HCT116 (cell line): Measurements from ENCODE around the gene PPFIBP1. TPM values are rescaled to one million over a fixed set of nuclear protein-coding genes. Genes with fewer than 3 reads are reported as not detected.

Experiments
- ATAC-seq: fragments of 200-7000 bp; cut with Tn5 transposase; 2 replicates; pipeline ENCODE4 v1.9.1; 2020; ENCODE audit warnings: mild to moderate bottlenecking, moderate library complexity
- BruUV-seq: library from RNA; stranded (reverse); fragments of 400-500 nt; replicated peaks from 2 replicates; lab custom pipeline; 2021; lab: Mats Ljungman, UMichigan
- CTCF ChIA-PET: fragments of 300-600 bp; sonication (Branson Sonifier 250); formaldehyde crosslinking; loops from one replicate; lab custom pipeline; 2021; ENCODE audit warnings: antibody characterized with exemption; lab: Charles Lee
- POLR2A ChIA-PET: fragments of 300-600, 350-600 bp; sonication (Branson Sonifier 250); formaldehyde crosslinking; loops from one replicate; lab custom pipeline; 2021; ENCODE audit warnings: antibody characterized with exemption; lab: Charles Lee
- RAD21 ChIA-PET, 2 experiments: fragments of 300-600 bp; sonication (Branson Sonifier 250); formaldehyde crosslinking; loops; one replicate each; lab custom pipeline; 2023; ENCODE audit warnings: low total read pairs in 2 of 2; ENCODE audit not compliant: uncharacterized antibody in 2 of 2, unreplicated experiment in 2 of 2, low non-redundant PET in 1 of 2; lab: Charles Lee
- DNase-seq: peaks from one replicate; pipeline ENCODE4 v3.0.0-alpha.2; 2010; ENCODE audit warnings: low read depth, low spot score
- H2AFZ ChIP-seq: fragments of 200-600 bp; shearing (Covaris generic), sonication (generic); 2 replicates; pipeline ENCODE4 v1.6.1; 2017; ENCODE audit warnings: low read depth, mixed run types, mixed read lengths, antibody characterized with exemption, low read length; ENCODE audit not compliant: poor library complexity, severe bottlenecking
- H3K27ac ChIP-seq: 2 replicates; pipeline ENCODE4 v1.5.1; 2012; ENCODE audit warnings: low read depth, low read length
- H3K27me3 ChIP-seq: fragments of 200-600 bp; sonication (generic); 2 replicates; pipeline ENCODE4 v1.6.1; 2016; ENCODE audit warnings: mixed run types, low read length, mixed read lengths; ENCODE audit not compliant: insufficient read depth
- H3K36me3 ChIP-seq, 2 experiments: fragments of 200-500 bp in 1 of 2; fragments of 200-600 bp in 1 of 2; sonication (Bioruptor generic) in 1 of 2; sonication (generic) in 1 of 2; 2 replicates each; pipeline versions ENCODE4 v1.5.1 to v1.6.1; 2014 to 2016; ENCODE audit warnings: low read length in 2 of 2, inconsistent platforms in 1 of 2, mixed read lengths in 1 of 2, mixed run types in 1 of 2; ENCODE audit not compliant: insufficient read depth in 2 of 2, control insufficient read depth in 1 of 2
- H3K4me1 ChIP-seq, 2 experiments: fragments of 200-600 bp in 1 of 2; sonication (generic) in 1 of 2; 2 replicates each; pipeline versions ENCODE4 v1.5.1 to v1.6.1; 2012 to 2017; ENCODE audit warnings: low read length in 2 of 2, inconsistent platforms in 1 of 2, mild to moderate bottlenecking in 1 of 2, mixed read lengths in 1 of 2, mixed run types in 1 of 2, moderate library complexity in 1 of 2; ENCODE audit not compliant: insufficient read depth in 2 of 2, control insufficient read depth in 1 of 2
- H3K4me2 ChIP-seq: fragments of 200-600 bp; sonication (generic); 2 replicates; pipeline ENCODE4 v1.6.1; 2017; ENCODE audit warnings: mixed run types, low read length, mixed read lengths
- H3K4me3 ChIP-seq, 2 experiments: fragments of 200-600 bp in 1 of 2; sonication (generic) in 1 of 2; replicated peaks in 1 of 2; 2 replicates each; pipeline ENCODE4 v1.5.1; 2011 to 2016; ENCODE audit warnings: low read length in 2 of 2, control low read depth in 1 of 2, low read depth in 1 of 2, mild to moderate bottlenecking in 1 of 2, mixed read lengths in 1 of 2, mixed run types in 1 of 2
- H3K79me2 ChIP-seq: fragments of 200-600 bp; sonication (generic); 2 replicates; pipeline ENCODE4 v1.6.1; 2017; ENCODE audit warnings: mild to moderate bottlenecking, mixed run types, low read length, moderate library complexity, mixed read lengths; ENCODE audit not compliant: insufficient read depth
- H3K9ac ChIP-seq: fragments of 200-600 bp; sonication (generic); 2 replicates; pipeline ENCODE4 v1.6.1; 2016; ENCODE audit warnings: low read length, mixed read lengths
- H3K9me2 ChIP-seq: fragments of 200-600 bp; sonication (generic), shearing (Covaris generic); 2 replicates; pipeline ENCODE4 v1.6.1; 2017; ENCODE audit warnings: mixed run types, mild to moderate bottlenecking, moderate library complexity; ENCODE audit not compliant: insufficient read depth
- H3K9me3 ChIP-seq, 2 experiments: fragments of 200-500 bp in 1 of 2; fragments of 200-600 bp in 1 of 2; sonication (Bioruptor generic) in 1 of 2; sonication (generic) in 1 of 2; 2 replicates each; pipeline ENCODE4 v1.6.1; 2014 to 2017; ENCODE audit warnings: low read length in 2 of 2, mixed read lengths in 2 of 2, inconsistent platforms in 1 of 2, low read depth in 1 of 2, mild to moderate bottlenecking in 1 of 2, mixed run types in 1 of 2, moderate library complexity in 1 of 2; ENCODE audit not compliant: control insufficient read depth in 1 of 2, insufficient read depth in 1 of 2
- H4K20me1 ChIP-seq: fragments of 200-600 bp; sonication (generic), shearing (Covaris generic); 2 replicates; pipeline ENCODE4 v1.6.1; 2017; ENCODE audit warnings: mixed run types, mild to moderate bottlenecking, moderate library complexity; ENCODE audit not compliant: insufficient read depth
- CTCF ChIP-seq, 3 experiments: fragments of 200-600 bp in 1 of 3; sonication (generic) in 1 of 3; IDR thresholded peaks in 2 of 3; conservative IDR thresholded peaks in 1 of 3; 2 replicates each; pipeline ENCODE4 v1.5.1; 2012 to 2017; ENCODE audit warnings: low read depth in 2 of 3, low read length in 2 of 3, antibody characterized with exemption in 1 of 3, borderline replicate concordance in 1 of 3, control low read depth in 1 of 3, mild to moderate bottlenecking in 1 of 3, mixed read lengths in 1 of 3, mixed run types in 1 of 3, moderate library complexity in 1 of 3; ENCODE audit not compliant: insufficient read depth in 1 of 3
- EGR1 ChIP-seq: IDR thresholded peaks from 2 replicates; pipeline ENCODE4 v1.6.1; 2012; ENCODE audit warnings: low read depth
- ELF1 ChIP-seq: IDR thresholded peaks from 2 replicates; pipeline ENCODE4 v1.6.1; 2012; ENCODE audit warnings: low read depth, borderline replicate concordance
- EZH2 ChIP-seq: fragments of 200-600 bp; sonication (generic); IDR thresholded peaks from 2 replicates; pipeline ENCODE4 v1.6.1; 2017; ENCODE audit warnings: antibody characterized with exemption, mixed run types
- JUND ChIP-seq: IDR thresholded peaks from 2 replicates; pipeline ENCODE4 v1.6.1; 2012
- POLR2AphosphoS5 ChIP-seq: IDR thresholded peaks from 2 replicates; pipeline ENCODE4 v1.6.1; 2011; ENCODE audit warnings: mild to moderate bottlenecking, low read depth, low read length, moderate library complexity
- SP1 ChIP-seq: IDR thresholded peaks from 2 replicates; pipeline ENCODE4 v1.6.1; 2012; ENCODE audit warnings: low read depth
- SRF ChIP-seq: IDR thresholded peaks from 2 replicates; pipeline ENCODE4 v1.6.1; 2012; ENCODE audit warnings: low read depth
- ZBTB33 ChIP-seq: IDR thresholded peaks from 2 replicates; pipeline ENCODE4 v1.6.1; 2011; ENCODE audit warnings: mild to moderate bottlenecking, low read length, moderate library complexity; ENCODE audit not compliant: insufficient replicate concordance; ENCODE audit errors: extremely low read depth
- ZFX ChIP-seq: fragments of 450-650 bp; IDR thresholded peaks from 2 replicates; pipeline ENCODE4 v1.6.1; 2017
- intact Hi-C: fragments of 100-400 bp; cut with micrococcal nuclease; formaldehyde crosslinking; loops from 2 replicates; pipeline ENCODE4 v1.10.0; 2022
- total RNA-seq: library from RNA; stranded (reverse); gene quantifications from one replicate; pipeline ENCODE4 v1.2.1, GENCODE V29; 2021; ENCODE audit not compliant: unreplicated experiment

Gene PPFIBP1
- total RNA-seq, 1 experiment from 2014 or later: 102 TPM

GRCh38 chr12:27498149-27498548 is 25.9 kb upstream of the PPFIBP1 start:
- POLR2A ChIA-PET: no interaction called here
- H3K36me3 ChIP-seq: no peaks in the 10 kb centered on the region
- H3K9me2 ChIP-seq: no peaks in the 10 kb centered on the region
- no peak overlapping the region for H3K27ac ChIP-seq
- no peak for TF ChIP-seq SP1
- TF ChIP-seq SRF: no peak
- no peak for TF ChIP-seq ELF1
- TF ChIP-seq EGR1: no peak
- no peak for TF ChIP-seq JUND
- no peak for TF ChIP-seq ZBTB33
- no peak for TF ChIP-seq ZFX
- no peak for TF ChIP-seq EZH2
- TF ChIP-seq CTCF (IDR thresholded peaks at IDR 0.05 in 2 of 3, conservative IDR thresholded peaks at IDR 0.05 in 1 of 3; ENCODE audit: borderline replicate concordance in 1 of 3, insufficient read depth in 1 of 3, low read depth in 2 of 3, low read length in 2 of 3): no peak
- no peak for TF ChIP-seq POLR2AphosphoS5
- TF ChIP-seq, all 23 proteins: peak for 0
- H3K4me2 ChIP-seq: no peak overlapping the region
- H3K9ac ChIP-seq: no peak overlapping the region
- no peaks in the 10 kb centered on the region for H3K79me2 ChIP-seq
- H3K4me3 ChIP-seq: no peak overlapping the region
- ATAC-seq: no peak
- no TSS peak for BruUV-seq
- no peaks in the 10 kb centered on the region for H4K20me1 ChIP-seq
- no peak for DNase-seq
- no peak overlapping the region for H2AFZ ChIP-seq
- intact Hi-C loops: no loop called here
- peaks cover 6 to 7% of the 10 kb centered on the region in 2 experiments for H3K4me1 ChIP-seq
- CTCF ChIA-PET: no interaction called here
- no peaks in the 10 kb centered on the region for H3K9me3 ChIP-seq
- H3K27me3 ChIP-seq: no peaks in the 10 kb centered on the region
- RAD21 ChIA-PET: no interaction called here
